Suprapubic skin (tissue), 4 donors: ENCODE data around the gene CLEC16A.

Experiments used
- EP300 ChIP-seq: sonication (generic); formaldehyde crosslinking; IDR thresholded peaks from one replicate; pipeline ENCODE4 v1.6.1; 2017; ENCODE audit warnings: antibody characterized with exemption
- POLR2A ChIP-seq, 2 donors: fragments of 450-650 bp; IDR thresholded peaks; one replicate each; pipeline ENCODE4 v1.6.1; 2017; ENCODE audit warnings: antibody characterized with exemption in 2 of 2, mild to moderate bottlenecking in 2 of 2, moderate library complexity in 2 of 2
- POLR2AphosphoS5 ChIP-seq, 3 donors: sonication (generic); formaldehyde crosslinking; IDR thresholded peaks; one replicate each; pipeline ENCODE4 v1.6.1; 2017; ENCODE audit warnings: antibody characterized with exemption in 3 of 3
- TF ChIP-seq, protein P1 (sequence below), 2 donors: fragments of 200-600 bp in 1 of 2; fragments of 450-650 bp in 1 of 2; sonication (generic) in 1 of 2; IDR thresholded peaks; one replicate each; pipeline ENCODE4 v1.5.1; 2016 to 2019; ENCODE audit warnings: antibody characterized with exemption in 2 of 2, mild to moderate bottlenecking in 1 of 2, moderate library complexity in 1 of 2

DNA sequence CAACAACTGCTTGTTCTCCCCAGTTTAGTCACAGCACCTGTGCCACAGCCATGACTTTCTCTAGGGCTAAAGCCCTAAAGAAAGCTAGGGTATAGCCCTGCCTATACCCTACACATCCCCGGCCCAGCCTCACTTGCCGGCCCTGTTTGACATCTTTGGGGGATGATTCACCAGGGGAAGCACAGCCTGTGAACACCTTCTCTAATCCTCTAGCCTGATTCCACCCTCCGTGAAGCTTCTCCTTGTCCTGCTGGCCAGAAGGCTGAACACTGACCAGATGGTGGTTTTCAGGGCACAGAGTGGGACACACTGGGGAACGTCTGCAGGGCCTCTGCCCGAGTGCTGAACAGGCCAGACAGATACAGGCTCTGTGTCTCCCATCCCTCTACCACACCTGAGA lies 6.0 kb downstream of the CLEC16A start:
- TF ChIP-seq POLR2A (IDR thresholded peaks at IDR 0.05) (no peak), EP300 (no peak), POLR2AphosphoS5 (IDR thresholded peaks at IDR 0.05) (no peak)
- TF ChIP-seq, protein P1, sequence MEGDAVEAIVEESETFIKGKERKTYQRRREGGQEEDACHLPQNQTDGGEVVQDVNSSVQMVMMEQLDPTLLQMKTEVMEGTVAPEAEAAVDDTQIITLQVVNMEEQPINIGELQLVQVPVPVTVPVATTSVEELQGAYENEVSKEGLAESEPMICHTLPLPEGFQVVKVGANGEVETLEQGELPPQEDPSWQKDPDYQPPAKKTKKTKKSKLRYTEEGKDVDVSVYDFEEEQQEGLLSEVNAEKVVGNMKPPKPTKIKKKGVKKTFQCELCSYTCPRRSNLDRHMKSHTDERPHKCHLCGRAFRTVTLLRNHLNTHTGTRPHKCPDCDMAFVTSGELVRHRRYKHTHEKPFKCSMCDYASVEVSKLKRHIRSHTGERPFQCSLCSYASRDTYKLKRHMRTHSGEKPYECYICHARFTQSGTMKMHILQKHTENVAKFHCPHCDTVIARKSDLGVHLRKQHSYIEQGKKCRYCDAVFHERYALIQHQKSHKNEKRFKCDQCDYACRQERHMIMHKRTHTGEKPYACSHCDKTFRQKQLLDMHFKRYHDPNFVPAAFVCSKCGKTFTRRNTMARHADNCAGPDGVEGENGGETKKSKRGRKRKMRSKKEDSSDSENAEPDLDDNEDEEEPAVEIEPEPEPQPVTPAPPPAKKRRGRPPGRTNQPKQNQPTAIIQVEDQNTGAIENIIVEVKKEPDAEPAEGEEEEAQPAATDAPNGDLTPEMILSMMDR (IDR thresholded peaks at IDR 0.05): no peak
